ENCODE results near the gene SENP8.
"Not testable (repeated sequence)": the region's sequence is repeated elsewhere in the genome, so short reads cannot be mapped to it uniquely, and the experiment has no call there.

The SENP8 gene

DNA sequence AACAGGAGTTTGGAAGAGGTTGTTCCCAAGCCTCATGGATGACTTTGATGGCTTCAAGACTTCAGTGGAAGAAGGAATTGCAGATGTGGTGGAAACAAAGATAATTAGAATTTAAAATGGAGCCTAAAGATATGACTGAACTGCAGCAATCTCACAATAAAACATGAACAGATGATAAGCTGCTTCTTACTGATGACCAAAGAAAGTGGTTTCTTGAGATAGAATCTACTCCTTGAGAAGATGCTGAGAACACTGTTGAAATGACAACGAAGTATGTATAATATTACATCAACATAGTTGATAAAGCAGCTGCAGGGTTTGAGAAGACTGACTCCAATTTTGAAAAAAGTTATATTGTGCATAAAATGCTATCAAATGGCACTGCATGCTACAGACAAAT lies 21.4 kb upstream of the SENP8 start:
- no peak overlapping the region for H3K27ac ChIP-seq
- CTCF ChIA-PET = no interaction called here

DNA sequence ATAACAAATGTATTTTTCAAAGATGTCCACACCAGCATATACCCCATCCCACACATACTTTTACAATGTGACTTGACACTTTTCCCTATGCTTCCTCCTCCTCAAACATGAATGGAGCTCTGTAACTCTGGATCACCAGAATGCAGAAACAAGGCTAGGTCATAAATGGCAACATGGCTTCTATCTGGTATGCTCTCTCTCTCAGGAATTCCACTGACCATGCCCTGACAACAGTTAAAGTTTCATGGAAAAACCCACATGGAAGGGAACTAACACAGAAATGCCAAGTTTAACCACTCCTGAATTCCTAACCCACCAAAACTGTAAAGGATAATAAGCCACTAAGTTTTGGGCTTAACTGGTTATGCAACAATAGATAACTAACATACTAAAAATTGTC lies 20.2 kb upstream of the SENP8 start:
- CTCF ChIA-PET = no interaction called here

More for the DNA sequence above, 21.4 kb upstream of the SENP8 start:
- no peak for TF ChIP-seq CTCF (conservative IDR thresholded peaks at IDR 0.05; ENCODE audit: low read depth)
- DNase-seq (ENCODE audit: low spot score) = no peak
- POLR2A ChIA-PET (ENCODE audit: low non-redundant PET) = no interaction called here

DNA sequence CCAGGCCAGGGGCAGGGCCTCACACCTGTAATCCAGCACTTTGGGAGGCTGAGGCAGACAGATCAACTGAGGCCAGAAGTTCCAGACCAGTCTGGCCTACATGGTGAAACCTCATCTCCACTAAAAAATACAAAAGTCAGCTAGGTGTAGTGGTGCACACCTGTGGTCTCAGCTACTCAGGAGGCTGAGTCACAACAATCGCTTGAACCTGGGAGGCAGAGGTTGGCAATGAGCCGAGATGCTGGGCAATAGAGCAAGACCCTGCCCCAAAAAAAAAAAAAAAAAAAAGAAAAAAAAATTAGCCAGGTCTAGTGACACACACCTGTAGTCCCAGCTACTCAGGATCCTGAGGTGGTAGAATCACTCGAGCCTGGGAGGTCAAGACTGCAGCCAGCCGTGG lies 19.0 kb upstream of the SENP8 start:
- no peak for TF ChIP-seq CTCF (conservative IDR thresholded peaks at IDR 0.05; ENCODE audit: low read depth)
- POLR2A ChIA-PET (ENCODE audit: low non-redundant PET) = no interaction called here
- H3K27ac ChIP-seq = no peak overlapping the region
- CTCF ChIA-PET = interaction anchor here (0.7 kb wide), 2 partner anchors 106 to 130 kb away, joined by 4 to 5 read pairs; no protein-coding TSS in a partner anchor
- DNase-seq (ENCODE audit: low spot score) = no peak

More for the DNA sequence above, 20.2 kb upstream of the SENP8 start:
- no peak for DNase-seq (ENCODE audit: low spot score)
- no peak overlapping the region for H3K27ac ChIP-seq
- POLR2A ChIA-PET (ENCODE audit: low non-redundant PET) = no interaction called here
- TF ChIP-seq CTCF (conservative IDR thresholded peaks at IDR 0.05; ENCODE audit: low read depth) = no peak

GRCh38 chr15:72100551-72100950 lies 17.7 kb upstream of the SENP8 start:
- CTCF ChIA-PET; H3K27ac ChIP-seq; POLR2A ChIA-PET (ENCODE audit: low non-redundant PET); DNase-seq (ENCODE audit: low spot score): not testable (repeated sequence)

- POLR2A ChIA-PET (ENCODE audit: low non-redundant PET) = no interaction called here
- CTCF ChIA-PET = interaction anchor here (0.8 kb wide), 1 partner anchor 13 kb away, joined by 4 read pairs; the partner anchor contains the start of gene SENP8
- no peak overlapping the region for H3K27ac ChIP-seq
Observed at GRCh38 chr15:72105111-72105510, 13.1 kb upstream of the SENP8 start.

GRCh38 chr15:72106068-72106467 lies 12.1 kb upstream of the SENP8 start:
- no peak overlapping the region for H3K27ac ChIP-seq
- TF ChIP-seq CTCF (conservative IDR thresholded peaks at IDR 0.05; ENCODE audit: low read depth) = no peak
- no peak for DNase-seq (ENCODE audit: low spot score)
- ChIA-PET POLR2A (ENCODE audit: low non-redundant PET) (no interaction called here), CTCF (no interaction called here)

More at GRCh38 chr15:72105111-72105510, 13.1 kb upstream of the SENP8 start:
- no peak for TF ChIP-seq CTCF (conservative IDR thresholded peaks at IDR 0.05; ENCODE audit: low read depth)
- DNase-seq (ENCODE audit: low spot score) = no peak

DNA sequence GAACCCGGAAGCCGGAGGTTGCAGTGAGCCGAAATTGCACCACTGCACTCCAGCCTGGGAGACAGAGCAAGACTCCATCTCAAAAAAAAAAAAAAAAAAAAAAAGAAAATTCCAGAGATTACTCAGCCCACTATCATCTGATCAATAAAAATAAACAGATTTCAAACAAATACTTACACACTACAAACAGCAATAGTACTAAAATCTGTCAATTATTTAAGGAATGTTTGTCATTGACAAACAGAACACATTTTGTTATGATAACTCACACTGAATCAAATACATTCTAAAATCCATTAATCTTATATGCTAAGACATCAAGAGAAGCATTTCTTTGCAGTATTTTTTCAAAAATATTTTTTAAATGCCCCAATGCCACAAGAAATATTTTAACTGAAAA lies 7.8 kb upstream of the SENP8 start:
- ChIA-PET POLR2A (ENCODE audit: low non-redundant PET) (no interaction called here), CTCF (no interaction called here)
- H3K27ac ChIP-seq = no peak overlapping the region
- TF ChIP-seq CTCF (conservative IDR thresholded peaks at IDR 0.05; ENCODE audit: low read depth) = no peak
- DNase-seq (ENCODE audit: low spot score) = no peak
